PFSK-1 (cell line): Measurements from ENCODE around the gene SOX13.

Source experiments
- POLR2AphosphoS5 ChIP-seq: IDR thresholded peaks from 2 replicates; pipeline ENCODE4 v1.6.1; 2012; ENCODE audit warnings: low read depth, mild to moderate bottlenecking, control low read depth, low read length, moderate library complexity
- TAF1 ChIP-seq: IDR thresholded peaks from 2 replicates; pipeline ENCODE4 v1.6.1; 2012; ENCODE audit warnings: low read length, control low read depth, borderline replicate concordance; ENCODE audit not compliant: insufficient read depth
- TF ChIP-seq, protein P1 (sequence below), 2 experiments: IDR thresholded peaks; 2 replicates each; pipeline versions ENCODE4 v1.6.1 to v1.8.0; 2011 to 2012; ENCODE audit warnings: low read depth in 2 of 2, low read length in 2 of 2, control low read depth in 1 of 2, inconsistent platforms in 1 of 2, mild to moderate bottlenecking in 1 of 2, moderate library complexity in 1 of 2; ENCODE audit not compliant: insufficient read depth in 1 of 2

GRCh38 chr1:204094313-204094729 lies 21.4 kb downstream of the SOX13 start:
- no peak for TF ChIP-seq POLR2AphosphoS5
- no peak for TF ChIP-seq TAF1
- TF ChIP-seq, protein P1, sequence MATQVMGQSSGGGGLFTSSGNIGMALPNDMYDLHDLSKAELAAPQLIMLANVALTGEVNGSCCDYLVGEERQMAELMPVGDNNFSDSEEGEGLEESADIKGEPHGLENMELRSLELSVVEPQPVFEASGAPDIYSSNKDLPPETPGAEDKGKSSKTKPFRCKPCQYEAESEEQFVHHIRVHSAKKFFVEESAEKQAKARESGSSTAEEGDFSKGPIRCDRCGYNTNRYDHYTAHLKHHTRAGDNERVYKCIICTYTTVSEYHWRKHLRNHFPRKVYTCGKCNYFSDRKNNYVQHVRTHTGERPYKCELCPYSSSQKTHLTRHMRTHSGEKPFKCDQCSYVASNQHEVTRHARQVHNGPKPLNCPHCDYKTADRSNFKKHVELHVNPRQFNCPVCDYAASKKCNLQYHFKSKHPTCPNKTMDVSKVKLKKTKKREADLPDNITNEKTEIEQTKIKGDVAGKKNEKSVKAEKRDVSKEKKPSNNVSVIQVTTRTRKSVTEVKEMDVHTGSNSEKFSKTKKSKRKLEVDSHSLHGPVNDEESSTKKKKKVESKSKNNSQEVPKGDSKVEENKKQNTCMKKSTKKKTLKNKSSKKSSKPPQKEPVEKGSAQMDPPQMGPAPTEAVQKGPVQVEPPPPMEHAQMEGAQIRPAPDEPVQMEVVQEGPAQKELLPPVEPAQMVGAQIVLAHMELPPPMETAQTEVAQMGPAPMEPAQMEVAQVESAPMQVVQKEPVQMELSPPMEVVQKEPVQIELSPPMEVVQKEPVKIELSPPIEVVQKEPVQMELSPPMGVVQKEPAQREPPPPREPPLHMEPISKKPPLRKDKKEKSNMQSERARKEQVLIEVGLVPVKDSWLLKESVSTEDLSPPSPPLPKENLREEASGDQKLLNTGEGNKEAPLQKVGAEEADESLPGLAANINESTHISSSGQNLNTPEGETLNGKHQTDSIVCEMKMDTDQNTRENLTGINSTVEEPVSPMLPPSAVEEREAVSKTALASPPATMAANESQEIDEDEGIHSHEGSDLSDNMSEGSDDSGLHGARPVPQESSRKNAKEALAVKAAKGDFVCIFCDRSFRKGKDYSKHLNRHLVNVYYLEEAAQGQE (IDR thresholded peaks at IDR 0.05; ENCODE audit: insufficient read depth in 1 of 2, low read depth in 2 of 2, low read length in 2 of 2) = no peak
